ENCODE measurements around the gene CEP97. TPM values are rescaled to one million over a fixed set of nuclear protein-coding genes. Genes with fewer than 3 reads are reported as not detected.

Gene CEP97
- total and polyA plus RNA-seq, 2 donors (not counting 1 experiment from before 2014, with no cell fraction given) = 2.1 to 15.4 TPM

- ATAC-seq (ENCODE audit: low read depth) (no peak), DNase-seq (no peak)
- no peaks in the 10 kb centered on the region for H3K9me3 ChIP-seq (ENCODE audit: control extremely low read depth in 1 of 3, control insufficient read depth in 2 of 3, insufficient read depth in 1 of 3, low read length in 2 of 3)
- peaks cover 25% of the 10 kb centered on the region for H3K79me2 ChIP-seq (ENCODE audit: control insufficient read depth, insufficient read depth, low read length)
- no peaks in the 10 kb centered on the region for H3K9me3 Mint-ChIP-seq (ENCODE audit: insufficient read depth)
- H3K27me3 Mint-ChIP-seq = no peaks in the 10 kb centered on the region
- ChIA-PET CTCF (interaction anchor here (0.6 to 1.8 kb wide), 8 partner anchors 11 to 447 kb away, joined by 3 to 12 read pairs (median 4); no protein-coding TSS in a partner anchor), POLR2A (interaction anchor here (0.8 to 1.6 kb wide), 6 partner anchors 13 to 205 kb away, joined by 3 to 7 read pairs (median 4); partner anchors contain the start of genes CEP97, PCNP and RPL24)
- intact Hi-C loops (cut with micrococcal nuclease) = loop anchor here (1.0 to 5.0 kb wide), 8 partner anchors 25 to 266 kb away; partner anchors contain the start of genes CEP97, NFKBIZ, PCNP and RPL24
- H3K27me3 ChIP-seq (replicated peaks in 1 of 4; ENCODE audit: control extremely low read depth in 1 of 4, control insufficient read depth in 3 of 4, insufficient read depth in 4 of 4, low read length in 3 of 4) = no peaks in the 10 kb centered on the region
- peak overlapping the region; percentile 94 for H3K4me3 Mint-ChIP-seq
- H3K27ac ChIP-seq (ENCODE audit: low read length in 2 of 2) = peak overlapping the region; percentile 79 to 86
- peak overlapping the region; percentile 75 for H3K9ac ChIP-seq (ENCODE audit: low read length)
- H3K36me3 ChIP-seq (replicated peaks in 1 of 2; ENCODE audit: control extremely low read depth in 1 of 2, control insufficient read depth in 1 of 2, extremely low read depth in 1 of 2, insufficient read depth in 2 of 2, low read length in 1 of 2) = peaks cover 0 to 10% of the 10 kb centered on the region in 2 experiments
- peak overlapping the region; percentile 90 for H2AFZ ChIP-seq (ENCODE audit: insufficient read depth, low read depth, low read length, poor library complexity, severe bottlenecking)
- no peak for TF ChIP-seq EZH2 (IDR thresholded peaks at IDR 0.05; ENCODE audit: borderline replicate concordance, insufficient read depth, low read depth, low read length, poor library complexity, severe bottlenecking)
- 14% methylated on average over 13 of the region's 21 CpGs for WGBS (ENCODE audit: insufficient coverage)
- H3K4me3 ChIP-seq (ENCODE audit: control extremely low read depth in 1 of 5, extremely low read depth in 1 of 5, insufficient read depth in 1 of 5, low read depth in 2 of 5, low read length in 4 of 5) = peak overlapping the region; percentile 36 to 89 (median 88)
- peaks cover 21 to 29% of the 10 kb centered on the region in 2 donors for H3K4me1 ChIP-seq (ENCODE audit: control insufficient read depth in 2 of 2, insufficient read depth in 2 of 2, low read length in 2 of 2)
- H3K4me2 ChIP-seq (replicated peaks; ENCODE audit: low read depth, low read length, poor library complexity, severe bottlenecking) = peak overlapping the region; percentile 78
- peaks cover 37% of the 10 kb centered on the region for H3K4me1 Mint-ChIP-seq
- H4K20me1 ChIP-seq (ENCODE audit: control insufficient read depth, insufficient read depth, low read length, poor library complexity, severe bottlenecking) = no peaks in the 10 kb centered on the region
- H3K27ac Mint-ChIP-seq = peak overlapping the region; percentile 98
These were observed 54.1 kb downstream of the CEP97 start for GRCh38 chr3:101778385-101779046.

GRCh38 chr3:101779047-101779821, 54.8 kb downstream of the CEP97 start, which contains the start of gene NXPE3:
NXPE3 (plus strand) TSS chr3:101779211; CDS start chr3:101785597, 6,386 bp downstream.
- peaks cover 37% of the 10 kb centered on the region for H3K4me1 Mint-ChIP-seq
- peak within 1 kb of the TSS; percentile 94 for H3K4me3 Mint-ChIP-seq

More at GRCh38 chr3:101779047-101779821, 54.8 kb downstream of the CEP97 start, which contains the start of gene NXPE3:
- ChIA-PET CTCF (interaction anchor here (0.6 to 1.8 kb wide), 11 partner anchors 10 to 447 kb away, joined by 3 to 12 read pairs (median 3); no protein-coding TSS in a partner anchor), POLR2A (interaction anchor here (0.8 to 1.6 kb wide), 7 partner anchors 13 to 205 kb away, joined by 3 to 7 read pairs (median 5); partner anchors contain the start of genes CEP97, PCNP and RPL24)
- H3K36me3 ChIP-seq (replicated peaks in 1 of 2; ENCODE audit: control extremely low read depth in 1 of 2, control insufficient read depth in 1 of 2, extremely low read depth in 1 of 2, insufficient read depth in 2 of 2, low read length in 1 of 2) = peaks cover 1 to 14% of the 10 kb centered on the region in 2 experiments
- Mint-ChIP-seq H3K27ac (peak within 1 kb of the TSS; percentile 98), H3K27me3 (no peaks in the 10 kb centered on the region), H3K9me3 (ENCODE audit: insufficient read depth) (no peaks in the 10 kb centered on the region)
- H3K4me1 ChIP-seq (ENCODE audit: control insufficient read depth in 2 of 2, insufficient read depth in 2 of 2, low read length in 2 of 2) = peaks cover 21 to 29% of the 10 kb centered on the region in 2 donors
- peak within 1 kb of the TSS; percentile 90 for H2AFZ ChIP-seq (ENCODE audit: insufficient read depth, low read depth, low read length, poor library complexity, severe bottlenecking)
- intact Hi-C loops (cut with micrococcal nuclease) = loop anchor here (1.0 to 5.0 kb wide), 8 partner anchors 24 to 267 kb away; partner anchors contain the start of genes CEP97, NFKBIZ, PCNP and RPL24
- H4K20me1 ChIP-seq (ENCODE audit: control insufficient read depth, insufficient read depth, low read length, poor library complexity, severe bottlenecking) = no peaks in the 10 kb centered on the region
- peak; percentile 92 for ATAC-seq (ENCODE audit: low read depth)
- H3K9me3 ChIP-seq (ENCODE audit: control extremely low read depth in 1 of 3, control insufficient read depth in 2 of 3, insufficient read depth in 1 of 3, low read length in 2 of 3) = no peaks in the 10 kb centered on the region
- H3K4me2 ChIP-seq (replicated peaks; ENCODE audit: low read depth, low read length, poor library complexity, severe bottlenecking) = peak within 1 kb of the TSS; percentile 78
- H3K9ac ChIP-seq (ENCODE audit: low read length) = peak within 1 kb of the TSS; percentile 75
- peak; percentile 93 for DNase-seq
- H3K27me3 ChIP-seq (replicated peaks in 1 of 4; ENCODE audit: control extremely low read depth in 1 of 4, control insufficient read depth in 3 of 4, insufficient read depth in 4 of 4, low read length in 3 of 4) = no peaks in the 10 kb centered on the region
- TF ChIP-seq EZH2 (IDR thresholded peaks at IDR 0.05; ENCODE audit: borderline replicate concordance, insufficient read depth, low read depth, low read length, poor library complexity, severe bottlenecking) = no peak
- TF ChIP-seq CTCF (IDR thresholded peaks at IDR 0.05) = no peak
- peak within 1 kb of the TSS; percentile 79 to 86 for H3K27ac ChIP-seq (ENCODE audit: low read length in 2 of 2)
- H3K4me3 ChIP-seq (ENCODE audit: control extremely low read depth in 1 of 5, extremely low read depth in 1 of 5, insufficient read depth in 1 of 5, low read depth in 2 of 5, low read length in 4 of 5) = peak within 1 kb of the TSS; percentile 65 to 89 (median 88)
- H3K79me2 ChIP-seq (ENCODE audit: control insufficient read depth, insufficient read depth, low read length) = peaks cover 25% of the 10 kb centered on the region
- WGBS (ENCODE audit: insufficient coverage) = under 1% methylated on average over 78 of the region's 78 CpGs

Measured in B cell (primary cell).